GM12878 (cell line): ENCODE results near the gene HDAC3.

Experiments used
- CTCF ChIP-seq, 3 experiments: IDR thresholded peaks in 2 of 3; conservative IDR thresholded peaks in 1 of 3; 2 replicates each; pipeline ENCODE4 v1.5.1; 2011; ENCODE audit warnings: low read depth in 3 of 3, low read length in 3 of 3, mild to moderate bottlenecking in 3 of 3, control low read depth in 2 of 3, moderate library complexity in 2 of 3, inconsistent platforms in 1 of 3, mixed read lengths in 1 of 3; ENCODE audit not compliant: control insufficient read depth in 2 of 3, insufficient read depth in 1 of 3; ENCODE audit errors: extremely low read depth in 1 of 3
- EGR1 ChIP-seq, 2 experiments: IDR thresholded peaks; 1 replicate in 1 of 2; 2 replicates in 1 of 2; pipeline ENCODE4 v1.6.1; 2011 to 2012; ENCODE audit warnings: low read depth in 2 of 2, low read length in 2 of 2, borderline replicate concordance in 1 of 2, mild to moderate bottlenecking in 1 of 2, moderate library complexity in 1 of 2
- GABPA ChIP-seq: IDR thresholded peaks from 2 replicates; pipeline ENCODE4 v1.6.1; 2014; ENCODE audit warnings: antibody characterized with exemption, low read depth, mild to moderate bottlenecking, inconsistent platforms
- MYB ChIP-seq: fragments of 150-350 bp; IDR thresholded peaks from 2 replicates; pipeline ENCODE4 v1.6.1; 2014; ENCODE audit warnings: mild to moderate bottlenecking, low read depth, low read length, borderline replicate concordance
- POLR2A ChIP-seq: IDR thresholded peaks from 2 replicates; pipeline ENCODE4 v1.6.1; 2011; ENCODE audit warnings: low read depth, mild to moderate bottlenecking, low read length
- RB1 ChIP-seq: fragments of 450-650 bp; formaldehyde crosslinking; IDR thresholded peaks from 2 replicates; pipeline ENCODE4 v1.6.1; 2017; ENCODE audit warnings: mild to moderate bottlenecking, borderline replicate concordance
- REST ChIP-seq: IDR thresholded peaks from 2 replicates; pipeline ENCODE4 v1.6.1; 2012; ENCODE audit warnings: mild to moderate bottlenecking, low read depth, low read length
- SP1 ChIP-seq: IDR thresholded peaks from one replicate; pipeline ENCODE4 v1.6.1; 2011; ENCODE audit warnings: low read depth, low read length
- ZNF207 ChIP-seq: fragments of 450-650 bp; IDR thresholded peaks from 2 replicates; pipeline ENCODE4 v1.6.1; 2014; ENCODE audit warnings: antibody characterized with exemption, mild to moderate bottlenecking, borderline replicate concordance

GRCh38 chr5:141640698-141641097 is 4.0 kb upstream of the HDAC3 start:
- no peak for TF ChIP-seq RB1
- no peak for TF ChIP-seq ZNF207
- no peak for TF ChIP-seq SP1
- TF ChIP-seq GABPA: no peak
- no peak for TF ChIP-seq REST
- peak; percentile 35; the same call in 1 of the 2 replicates for TF ChIP-seq POLR2A
- TF ChIP-seq MYB: no peak
- no peak for TF ChIP-seq EGR1 (IDR thresholded peaks at IDR 0.05; ENCODE audit: borderline replicate concordance in 1 of 2, low read depth in 2 of 2, low read length in 2 of 2)
- no peak for TF ChIP-seq CTCF (IDR thresholded peaks at IDR 0.05 in 2 of 3, conservative IDR thresholded peaks at IDR 0.05 in 1 of 3; ENCODE audit: control insufficient read depth in 2 of 3, extremely low read depth in 1 of 3, insufficient read depth in 1 of 3, low read depth in 3 of 3, low read length in 3 of 3)
